Naive thymus-derived CD4-positive, alpha-beta T cell (primary cell): Measurements from ENCODE around the gene GRM4. TPM values are rescaled to one million over a fixed set of nuclear protein-coding genes. Genes with fewer than 3 reads are reported as not detected.
"Not testable (repeated sequence)": the region's sequence is repeated elsewhere in the genome, so short reads cannot be mapped to it uniquely, and the experiment has no call there.

Experiments
- ATAC-seq: fragments of 150-1000 bp; cut with Tn5 transposase; 2 replicates; pipeline ENCODE4 v1.10.0; 2021; ENCODE audit warnings: mild to moderate bottlenecking, moderate library complexity
- CTCF ChIA-PET: fragments of 350-600 bp; sonication (Branson Sonifier 250); formaldehyde crosslinking; loops from one replicate; lab custom pipeline; 2021; ENCODE audit warnings: antibody characterized with exemption; lab: Charles Lee
- POLR2A ChIA-PET: fragments of 350-600 bp; sonication (Branson Sonifier 250); formaldehyde crosslinking; loops from one replicate; lab custom pipeline; 2021; ENCODE audit warnings: antibody characterized with exemption, inconsistent platforms; lab: Charles Lee
- DNase-seq, 9 donors: peaks; one replicate each; pipeline versions ENCODE4 v3.0.0 to v3.0.0-alpha.2; 2020 to 2022; ENCODE audit warnings: mixed read lengths in 1 of 9
- H3K27ac ChIP-seq: one replicate; pipeline ENCODE4 v1.7.0; 2013; ENCODE audit warnings: mild to moderate bottlenecking, low read depth, low read length, moderate library complexity
- H3K27me3 ChIP-seq, 2 donors: one replicate each; pipeline ENCODE4 v1.7.0; 2013; ENCODE audit warnings: low read length in 2 of 2, mild to moderate bottlenecking in 2 of 2, moderate library complexity in 2 of 2; ENCODE audit not compliant: control insufficient read depth in 2 of 2, insufficient read depth in 2 of 2
- H3K36me3 ChIP-seq, 3 experiments: 1 replicate in 2 of 3; 2 replicates in 1 of 3; pipeline ENCODE4 v1.7.0; 2013; ENCODE audit warnings: low read length in 3 of 3, mild to moderate bottlenecking in 3 of 3, moderate library complexity in 1 of 3; ENCODE audit not compliant: insufficient read depth in 3 of 3, control insufficient read depth in 2 of 3
- H3K4me1 ChIP-seq, 2 donors: one replicate each; pipeline ENCODE4 v1.7.0; 2013; ENCODE audit warnings: low read length in 2 of 2, mild to moderate bottlenecking in 2 of 2, moderate library complexity in 1 of 2; ENCODE audit not compliant: control insufficient read depth in 2 of 2, insufficient read depth in 2 of 2
- H3K4me3 ChIP-seq: 2 replicates; pipeline ENCODE4 v1.7.0; 2013; ENCODE audit warnings: mild to moderate bottlenecking, low read length
- H3K9me3 ChIP-seq, 3 experiments: 1 replicate in 2 of 3; 2 replicates in 1 of 3; pipeline ENCODE4 v1.7.0; 2013; ENCODE audit warnings: low read length in 3 of 3; ENCODE audit not compliant: control insufficient read depth in 2 of 3
- H3K27ac Mint-ChIP-seq, 9 donors: one replicate each; pipeline ENCODE4 v1.8.0; 2020 to 2022; ENCODE audit warnings: mixed read lengths in 9 of 9, mild to moderate bottlenecking in 8 of 9, moderate library complexity in 5 of 9, inconsistent platforms in 2 of 9
- H3K27me3 Mint-ChIP-seq, 5 donors: one replicate each; pipeline ENCODE4 v1.8.0; 2021 to 2022; ENCODE audit warnings: mixed read lengths in 5 of 5, mild to moderate bottlenecking in 1 of 5
- H3K36me3 Mint-ChIP-seq, 5 donors: one replicate each; pipeline ENCODE4 v1.8.0; 2020 to 2022; ENCODE audit warnings: mixed read lengths in 5 of 5, mild to moderate bottlenecking in 3 of 5, inconsistent platforms in 1 of 5
- H3K4me1 Mint-ChIP-seq, 7 donors: one replicate each; pipeline ENCODE4 v1.8.0; 2020 to 2022; ENCODE audit warnings: mixed read lengths in 7 of 7, mild to moderate bottlenecking in 3 of 7, inconsistent platforms in 1 of 7
- H3K4me3 Mint-ChIP-seq, 10 donors: one replicate each; pipeline ENCODE4 v1.8.0; 2020 to 2022; ENCODE audit warnings: mild to moderate bottlenecking in 10 of 10, mixed read lengths in 10 of 10, moderate library complexity in 6 of 10, inconsistent platforms in 2 of 10
- H3K9me3 Mint-ChIP-seq, 11 donors: one replicate each; pipeline ENCODE4 v1.8.0; 2020 to 2022; ENCODE audit warnings: mixed read lengths in 11 of 11, mild to moderate bottlenecking in 4 of 11, inconsistent platforms in 1 of 11, moderate library complexity in 1 of 11
- intact Hi-C, 2 donors: fragments of 100-400 bp; cut with micrococcal nuclease; formaldehyde crosslinking; loops; one replicate each; pipeline ENCODE4 v1.15.1; 2023
- polyA plus RNA-seq, 2 donors: library from polyadenylated mRNA; unstranded; fragments of 300-500 nt; fragmentation: Illumina TruSeq; gene quantifications; one replicate each; pipeline ENCODE4 v1.2.3, GENCODE V29; 2021
- total RNA-seq, 6 experiments: library from RNA in 5 of 6; stranded (reverse) in 5 of 6; gene quantifications; 1 replicate in 5 of 6; 2 replicates in 1 of 6; pipeline ENCODE4 v1.2.3 and lab custom pipeline; 2021 to 2026

The GRM4 gene
- total and polyA plus RNA-seq, 7 experiments from 2014 or later, result not detected

DNA sequence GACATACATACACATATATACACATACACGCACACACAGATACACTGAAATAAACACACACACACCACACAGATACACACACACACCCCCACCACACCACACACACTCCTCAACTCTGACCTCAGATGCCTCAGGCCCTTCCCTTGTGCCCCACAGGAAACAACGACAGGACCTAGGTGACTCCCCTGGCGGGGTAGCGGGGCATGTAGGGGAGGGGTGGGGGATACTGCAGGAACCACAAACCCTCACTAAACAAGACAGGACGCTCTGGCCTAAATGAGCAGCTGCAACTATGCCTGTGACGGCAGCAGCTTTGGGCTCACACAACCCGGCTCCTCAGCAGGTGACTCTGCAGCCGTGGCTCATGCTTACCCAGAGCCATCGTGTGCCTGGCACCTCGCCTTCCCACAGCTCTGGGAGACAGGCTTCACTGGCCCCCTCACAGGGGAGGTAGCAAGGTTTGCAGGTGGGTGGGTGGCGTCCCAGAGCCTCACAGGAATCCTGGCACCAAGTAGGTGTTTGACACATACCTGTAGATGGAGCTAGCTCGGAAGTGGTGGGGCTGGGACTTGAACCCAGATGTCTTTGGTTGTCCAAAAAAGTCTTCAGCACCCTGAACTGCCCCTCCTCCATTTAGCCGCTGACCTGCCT lies 100.8 kb downstream of the GRM4 start:
- Mint-ChIP-seq H3K4me3 (no peak overlapping the region), H3K27me3 (peaks cover 0 to 3% (median 0%) of the 10 kb centered on the region in 5 donors), H3K27ac (peak overlapping the region in 1 of 9 donors; percentile 14), H3K36me3 (no peaks in the 10 kb centered on the region), H3K4me1 (peaks cover 6 to 17% (median 10%) of the 10 kb centered on the region in 7 donors), H3K9me3 (peaks cover 0 to 6% (median 0%) of the 10 kb centered on the region in 11 donors)
- intact Hi-C loops, result no loop called here
- no peak overlapping the region for H3K27ac ChIP-seq
- DNase-seq (peak in 5 of 9 donors; percentile 14 to 32 (median 17)), ATAC-seq (peak; percentile 56)
- H3K4me3 ChIP-seq, result no peak overlapping the region
- H3K36me3 ChIP-seq, result no peaks in the 10 kb centered on the region
- CTCF ChIA-PET, result no interaction called here
- no peaks in the 10 kb centered on the region for H3K9me3 ChIP-seq
- POLR2A ChIA-PET, result no interaction called here
- no peaks in the 10 kb centered on the region for H3K27me3 ChIP-seq
- peaks cover 0 to 7% of the 10 kb centered on the region in 2 donors for H3K4me1 ChIP-seq

DNA sequence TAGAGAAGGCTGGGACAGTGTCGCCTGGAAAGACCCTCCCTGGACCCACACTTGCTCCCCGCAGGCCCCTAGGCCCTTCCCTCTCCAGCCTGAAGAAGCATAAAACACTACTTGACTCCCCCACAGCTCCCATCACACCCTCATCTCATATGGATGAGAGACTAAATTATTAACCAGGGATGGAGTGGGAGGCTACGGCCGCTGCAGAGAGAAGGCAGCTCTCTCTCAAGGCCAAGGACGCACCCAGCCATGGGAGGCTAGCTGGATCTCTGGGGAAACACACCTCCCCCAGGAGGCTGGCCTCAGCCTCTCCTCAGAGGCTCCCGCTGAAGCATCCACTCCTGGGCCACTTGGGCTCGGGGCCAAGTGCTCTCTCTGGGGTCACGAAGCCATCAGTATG lies 102.5 kb downstream of the GRM4 start:
- ChIA-PET POLR2A (no interaction called here), CTCF (no interaction called here)
- ATAC-seq (no peak), DNase-seq (no peak)
- Mint-ChIP-seq H3K27ac (no peak overlapping the region), H3K27me3 (no peaks in the 10 kb centered on the region), H3K4me1 (peaks cover 6 to 17% (median 10%) of the 10 kb centered on the region in 7 donors), H3K4me3 (no peak overlapping the region), H3K36me3 (no peaks in the 10 kb centered on the region), H3K9me3 (peaks cover 0 to 6% (median 0%) of the 10 kb centered on the region in 11 donors)
- intact Hi-C loops, result no loop called here
- H3K27ac ChIP-seq, result no peak overlapping the region
- no peak overlapping the region for H3K4me3 ChIP-seq
- peaks cover 0 to 7% of the 10 kb centered on the region in 2 donors for H3K4me1 ChIP-seq
- H3K27me3 ChIP-seq, result no peaks in the 10 kb centered on the region
- no peaks in the 10 kb centered on the region for H3K9me3 ChIP-seq
- no peaks in the 10 kb centered on the region for H3K36me3 ChIP-seq

DNA sequence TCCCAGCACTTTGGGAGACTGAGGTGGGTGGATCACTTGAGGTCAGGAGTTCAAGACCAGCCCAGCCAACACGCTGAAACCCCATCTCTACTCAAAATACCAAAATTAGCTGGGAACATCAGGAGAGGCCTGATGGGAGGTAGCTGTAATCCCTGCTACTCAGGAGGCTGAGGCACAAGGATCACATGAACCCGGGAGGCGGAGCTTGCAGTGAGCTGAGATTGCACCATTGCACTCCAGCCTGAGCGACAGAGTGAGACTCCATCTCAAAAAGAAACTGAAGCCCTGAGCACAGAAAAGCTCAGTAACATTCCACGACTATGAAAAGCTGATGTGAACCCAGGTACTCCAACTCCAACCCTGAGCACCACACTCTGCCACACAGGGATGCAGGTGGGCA lies 103.9 kb downstream of the GRM4 start:
- intact Hi-C loops, H3K36me3 Mint-ChIP-seq, H3K4me1 ChIP-seq, H3K27ac Mint-ChIP-seq, H3K9me3 Mint-ChIP-seq, H3K9me3 ChIP-seq, CTCF ChIA-PET, DNase-seq, H3K4me3 Mint-ChIP-seq, POLR2A ChIA-PET, H3K27me3 ChIP-seq, H3K36me3 ChIP-seq, ATAC-seq, H3K27ac ChIP-seq, H3K4me3 ChIP-seq, H3K27me3 Mint-ChIP-seq: not testable (repeated sequence)
- peaks cover 6 to 17% (median 8%) of the 10 kb centered on the region in 7 donors for H3K4me1 Mint-ChIP-seq

DNA sequence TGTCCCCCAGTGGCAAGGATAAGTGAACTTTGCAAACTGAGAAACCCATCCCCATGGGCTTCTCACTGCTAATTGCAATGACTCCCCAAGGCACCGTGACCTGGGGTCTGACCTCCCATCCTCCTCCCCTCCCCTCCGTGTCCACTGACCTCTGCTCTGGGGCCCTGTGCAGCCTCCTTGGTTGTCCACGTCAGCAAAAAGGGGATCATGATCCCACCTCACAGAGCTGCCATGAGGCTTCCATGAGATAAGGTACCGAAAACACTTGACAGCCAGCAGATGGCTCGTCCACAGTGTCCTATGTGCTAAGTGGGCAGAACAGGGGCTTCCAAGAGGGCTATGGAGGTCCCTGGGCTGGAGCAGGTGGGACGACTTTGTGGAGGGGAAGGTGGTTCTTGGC lies 104.5 kb downstream of the GRM4 start:
- Histone ChIP-seq H3K4me3 (no peak overlapping the region), H3K4me1 (peaks cover 0 to 7% of the 10 kb centered on the region in 2 donors), H3K36me3 (no peaks in the 10 kb centered on the region), H3K9me3 (no peaks in the 10 kb centered on the region), H3K27ac (no peak overlapping the region), H3K27me3 (no peaks in the 10 kb centered on the region)
- peaks cover 6 to 17% (median 11%) of the 10 kb centered on the region in 7 donors for H3K4me1 Mint-ChIP-seq
- intact Hi-C loops, result no loop called here
- CTCF ChIA-PET, result no interaction called here
- H3K36me3 Mint-ChIP-seq, result no peaks in the 10 kb centered on the region
- H3K4me3 Mint-ChIP-seq, result no peak overlapping the region
- H3K27me3 Mint-ChIP-seq, result peaks cover 0 to 6% (median 0%) of the 10 kb centered on the region in 5 donors
- DNase-seq, result no peak
- no peak for ATAC-seq
- POLR2A ChIA-PET, result no interaction called here
- H3K9me3 Mint-ChIP-seq, result peaks cover 0 to 6% (median 0%) of the 10 kb centered on the region in 11 donors
- peak overlapping the region in 1 of 9 donors; percentile 43 for H3K27ac Mint-ChIP-seq

DNA sequence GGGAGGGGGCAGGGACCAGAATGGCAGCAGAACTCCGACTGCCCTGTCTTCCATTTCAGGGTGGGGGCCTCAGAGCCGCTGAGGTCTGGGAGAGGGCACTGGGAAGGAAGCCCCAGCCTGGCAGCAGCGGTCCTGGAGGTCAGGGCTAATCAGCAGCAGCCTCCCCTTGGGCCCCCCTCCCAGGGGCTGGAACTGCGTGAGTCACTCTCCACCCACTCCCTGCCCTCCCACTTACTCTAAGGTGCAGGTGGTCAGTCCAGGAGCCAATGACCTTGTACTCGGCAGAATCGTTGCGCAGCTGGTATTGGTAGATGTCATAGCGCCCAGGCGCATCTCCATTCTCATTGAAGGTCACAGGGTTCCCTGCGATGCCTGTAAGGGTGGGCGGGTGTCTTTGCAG lies 105.9 kb downstream of the GRM4 start:
- H3K4me3 ChIP-seq, result no peak overlapping the region
- no peaks in the 10 kb centered on the region for H3K9me3 ChIP-seq
- H3K4me3 Mint-ChIP-seq, result no peak overlapping the region
- H3K27ac ChIP-seq, result no peak overlapping the region
- peaks cover 5 to 11% (median 7%) of the 10 kb centered on the region in 7 donors for H3K4me1 Mint-ChIP-seq
- ATAC-seq, result no peak
- H3K9me3 Mint-ChIP-seq, result peaks cover 0 to 6% (median 0%) of the 10 kb centered on the region in 11 donors
- H3K4me1 ChIP-seq, result no peaks in the 10 kb centered on the region
- ChIA-PET POLR2A (no interaction called here), CTCF (no interaction called here)
- no peaks in the 10 kb centered on the region for H3K36me3 ChIP-seq
- no peak overlapping the region for H3K27ac Mint-ChIP-seq
- H3K27me3 Mint-ChIP-seq, result peaks cover 0 to 10% (median 0%) of the 10 kb centered on the region in 5 donors
- intact Hi-C loops, result no loop called here
- H3K36me3 Mint-ChIP-seq, result no peaks in the 10 kb centered on the region
- H3K27me3 ChIP-seq, result no peaks in the 10 kb centered on the region
- DNase-seq, result no peak

DNA sequence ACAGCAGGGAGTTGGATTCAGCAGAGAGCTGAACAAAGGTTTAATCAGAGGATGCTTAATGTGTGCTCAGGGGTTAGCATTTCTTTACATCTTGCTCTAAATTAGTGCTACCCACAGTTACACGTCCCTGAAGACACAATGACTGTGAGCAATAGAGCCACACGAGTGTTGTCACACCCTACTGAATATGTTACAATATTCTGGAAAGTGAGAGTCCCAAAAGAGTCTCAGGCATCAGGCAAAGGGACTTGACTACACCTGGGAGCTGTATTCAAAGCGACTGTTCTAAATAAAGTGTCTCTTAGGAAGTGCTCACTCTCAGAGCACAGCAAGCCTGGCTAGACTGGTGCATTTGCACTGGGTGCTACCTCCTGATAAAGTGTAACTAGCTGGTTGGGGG lies 108.7 kb downstream of the GRM4 start:
- ChIA-PET CTCF (interaction anchor here (0.6 to 1.0 kb wide), 2 partner anchors 17 to 31 kb away, joined by 3 to 5 read pairs; no protein-coding TSS in a partner anchor), POLR2A (no interaction called here)
- Histone ChIP-seq H3K4me3 (no peak overlapping the region), H3K9me3 (no peaks in the 10 kb centered on the region), H3K36me3 (no peaks in the 10 kb centered on the region), H3K27ac (no peak overlapping the region), H3K27me3 (no peaks in the 10 kb centered on the region), H3K4me1 (no peaks in the 10 kb centered on the region)
- intact Hi-C loops, result no loop called here
- Mint-ChIP-seq H3K27ac (no peak overlapping the region), H3K9me3 (no peaks in the 10 kb centered on the region), H3K27me3 (peaks cover 0 to 10% (median 0%) of the 10 kb centered on the region in 5 donors), H3K4me1 (peaks cover 0 to 4% (median 0%) of the 10 kb centered on the region in 7 donors), H3K36me3 (no peaks in the 10 kb centered on the region), H3K4me3 (no peak overlapping the region)
- no peak for ATAC-seq
- DNase-seq, result no peak
